ENCODE results near the gene DHRS13. TPM values are rescaled to one million over a fixed set of nuclear protein-coding genes. Genes with fewer than 3 reads are reported as not detected.
"Not testable (repeated sequence)": the region's sequence is repeated elsewhere in the genome, so short reads cannot be mapped to it uniquely, and the experiment has no call there.

The DHRS13 gene
- total RNA-seq, 1 donor, result 2.6 TPM

- no peak for TF ChIP-seq CTCF (IDR thresholded peaks at IDR 0.05; ENCODE audit: insufficient read depth, low read depth, low read length)
- H3K4me3 ChIP-seq (ENCODE audit: low read depth, low read length), result peak overlapping the region; percentile 87
- no peak for DNase-seq (ENCODE audit: low read depth)
Measured at GRCh38 chr17:28897769-28898526, 4.9 kb downstream of the DHRS13 start.

GRCh38 chr17:28896884-28897768 is 5.8 kb downstream of the DHRS13 start, which contains the start of gene FLOT2:
FLOT2 (minus strand) TSS chr17:28897733; CDS start chr17:28897574, 159 bp downstream.
- H3K4me3 ChIP-seq (ENCODE audit: low read depth, low read length), result peak within 1 kb of the TSS; percentile 87
- DNase-seq (ENCODE audit: low read depth), result peak; percentile 64
- TF ChIP-seq CTCF (IDR thresholded peaks at IDR 0.05; ENCODE audit: insufficient read depth, low read depth, low read length), result peak; percentile 29

GRCh38 chr17:28896491-28896883 is 6.4 kb downstream of the DHRS13 start:
- peak overlapping the region; percentile 87 for H3K4me3 ChIP-seq (ENCODE audit: low read depth, low read length)
- no peak for DNase-seq (ENCODE audit: low read depth)
- no peak for TF ChIP-seq CTCF (IDR thresholded peaks at IDR 0.05; ENCODE audit: insufficient read depth, low read depth, low read length)

- TF ChIP-seq CTCF (IDR thresholded peaks at IDR 0.05; ENCODE audit: insufficient read depth, low read depth, low read length), result no peak
- H3K4me3 ChIP-seq (ENCODE audit: low read depth, low read length), result peak overlapping the region; percentile 87
- DNase-seq (ENCODE audit: low read depth), result no peak
Measured at GRCh38 chr17:28895794-28896447, 7.0 kb downstream of the DHRS13 start.

GRCh38 chr17:28893248-28894183 is 9.4 kb downstream of the DHRS13 start:
- not testable (repeated sequence) for H3K4me3 ChIP-seq (ENCODE audit: low read depth, low read length)
- peak; percentile 42 for DNase-seq (ENCODE audit: low read depth)

GRCh38 chr17:28892024-28892423 is 10.9 kb downstream of the DHRS13 start:
- no peak for DNase-seq (ENCODE audit: low read depth)
- TF ChIP-seq CTCF (IDR thresholded peaks at IDR 0.05; ENCODE audit: insufficient read depth, low read depth, low read length), result no peak
- no peak overlapping the region for H3K4me3 ChIP-seq (ENCODE audit: low read depth, low read length)
